GM18508 (cell line): ENCODE data around the gene AGER.
"Not testable (repeated sequence)": the region's sequence is repeated elsewhere in the genome, so short reads cannot be mapped to it uniquely, and the experiment has no call there.

Source experiments
- ATAC-seq: cut with Tn5 transposase; IDR thresholded peaks from one replicate; pipeline ENCODE4 v1.9.1; 2021; ENCODE audit warnings: moderate number of reproducible peaks; ENCODE audit not compliant: insufficient read depth, unreplicated experiment

The AGER gene

DNA sequence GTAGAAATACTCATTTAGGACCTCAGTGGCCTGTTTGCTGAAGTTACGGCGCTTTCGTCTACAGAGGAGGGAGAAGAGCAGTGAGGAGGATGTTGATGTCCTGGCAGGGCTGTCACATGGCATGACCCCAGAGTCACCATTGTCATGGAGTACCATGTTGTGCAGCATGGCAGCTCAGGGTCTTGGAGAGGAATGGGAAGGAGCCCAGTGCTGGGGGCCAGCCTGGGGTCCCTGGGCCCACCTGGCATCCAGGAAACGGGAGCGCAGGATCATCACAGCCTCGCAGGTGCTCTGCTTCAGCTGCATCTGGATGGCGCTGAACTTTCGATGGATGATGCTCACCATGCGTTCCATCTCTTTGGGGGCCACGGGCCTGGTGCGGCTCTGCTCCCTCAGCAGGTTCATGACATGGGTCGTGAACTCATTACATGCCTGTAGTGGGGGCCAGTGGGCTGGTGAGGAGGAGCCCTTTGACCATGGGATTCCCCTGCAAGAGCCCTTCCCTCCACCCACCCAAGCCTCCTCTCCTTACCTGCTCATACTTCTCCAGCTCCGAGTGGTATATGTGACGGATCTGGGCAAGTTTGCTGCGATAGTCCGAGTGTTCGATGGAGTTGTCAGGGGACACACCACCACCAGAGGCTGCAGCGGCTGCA lies 3.8 kb upstream of the AGER start:
- ATAC-seq, result not testable (repeated sequence)

DNA sequence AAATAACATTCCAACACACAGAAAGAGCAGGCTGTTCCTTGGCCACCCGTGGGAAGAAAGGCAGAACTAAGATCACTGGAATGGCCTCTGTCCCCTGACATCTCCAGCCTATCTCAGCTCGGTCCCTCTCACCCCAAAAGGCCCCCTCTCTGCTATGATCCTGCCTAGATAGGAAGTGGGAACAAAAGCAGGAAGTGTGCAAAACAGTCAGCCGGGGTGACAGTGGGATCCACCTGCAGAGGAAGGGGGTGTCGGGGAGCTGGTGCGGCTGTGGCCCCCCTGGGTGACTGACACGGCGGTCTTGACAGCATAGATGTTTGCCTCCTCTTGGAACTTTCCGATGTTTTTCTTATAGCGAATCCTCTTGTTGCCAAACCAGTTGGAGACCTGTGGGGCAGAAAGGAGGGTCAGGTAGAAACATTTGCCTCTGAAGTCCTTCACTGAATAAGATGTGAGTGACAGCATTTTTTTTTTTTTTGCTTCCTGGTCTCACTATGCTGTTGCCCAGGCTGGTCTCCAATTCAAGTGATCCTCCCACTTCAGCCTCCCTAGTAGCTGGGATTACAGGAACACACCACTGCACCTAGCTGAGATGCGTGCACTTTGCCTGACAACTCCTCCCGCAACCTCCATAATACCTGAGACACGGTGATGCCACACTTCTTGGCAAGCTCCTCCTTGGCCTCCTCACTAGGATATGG lies 3.1 kb upstream of the AGER start:
- no peak for ATAC-seq

DNA sequence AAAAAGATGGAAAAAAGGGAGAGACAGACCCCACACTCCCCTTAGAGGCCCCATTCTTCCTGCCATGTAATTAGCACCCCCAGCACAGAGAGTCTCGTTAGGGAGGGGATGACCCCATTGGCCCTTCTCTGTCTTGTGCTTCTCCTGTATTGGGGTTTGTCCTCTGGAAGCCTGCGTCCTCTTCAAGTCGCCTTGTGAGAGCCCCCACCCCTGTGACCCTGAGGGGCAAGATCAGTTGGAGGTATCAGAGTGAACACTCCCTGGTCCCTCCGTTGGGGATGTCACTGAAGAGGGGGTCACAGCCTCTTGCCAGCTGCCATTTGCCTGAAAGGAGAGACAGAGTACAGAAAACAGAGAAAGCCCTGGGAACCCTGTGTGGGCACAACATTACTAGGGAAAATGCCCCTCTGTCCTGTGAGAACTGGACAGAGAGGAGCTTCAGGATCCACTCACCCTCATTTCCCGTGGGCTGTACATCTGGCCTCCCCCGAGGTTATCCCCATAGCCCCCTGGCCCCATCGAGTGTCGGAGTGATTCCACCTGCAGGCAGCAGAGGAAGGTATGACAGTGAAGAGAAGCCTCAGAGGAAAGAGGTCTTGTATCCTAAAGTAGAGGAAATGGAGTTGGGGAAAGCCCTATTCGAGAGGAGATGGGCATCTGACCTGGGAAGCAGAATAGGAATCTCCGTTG lies 2.2 kb upstream of the AGER start:
- not testable (repeated sequence) for ATAC-seq

DNA sequence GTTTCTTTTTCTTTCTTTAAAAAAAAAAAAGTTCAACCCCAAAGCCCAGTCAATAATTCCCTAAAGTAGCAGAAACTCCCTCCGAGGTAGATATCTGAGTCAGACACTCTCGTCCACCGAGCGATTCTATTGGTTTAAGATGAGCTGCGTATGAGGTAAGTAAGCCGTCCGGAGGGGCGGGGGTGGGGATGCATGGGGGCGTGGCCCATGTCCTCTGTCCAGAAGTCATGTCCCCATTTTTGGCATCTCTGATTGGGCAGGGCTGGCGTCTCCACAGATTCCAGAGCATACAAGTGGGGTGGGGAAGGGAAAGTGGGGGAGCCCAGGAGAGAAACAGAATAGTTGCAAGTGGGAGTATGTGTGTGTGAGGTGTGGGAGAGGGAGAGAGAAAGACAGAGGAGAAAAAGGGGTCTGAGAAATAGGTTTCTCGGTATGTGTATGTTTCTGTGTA lies 1.7 kb upstream of the AGER start:
- not testable (repeated sequence) for ATAC-seq

DNA sequence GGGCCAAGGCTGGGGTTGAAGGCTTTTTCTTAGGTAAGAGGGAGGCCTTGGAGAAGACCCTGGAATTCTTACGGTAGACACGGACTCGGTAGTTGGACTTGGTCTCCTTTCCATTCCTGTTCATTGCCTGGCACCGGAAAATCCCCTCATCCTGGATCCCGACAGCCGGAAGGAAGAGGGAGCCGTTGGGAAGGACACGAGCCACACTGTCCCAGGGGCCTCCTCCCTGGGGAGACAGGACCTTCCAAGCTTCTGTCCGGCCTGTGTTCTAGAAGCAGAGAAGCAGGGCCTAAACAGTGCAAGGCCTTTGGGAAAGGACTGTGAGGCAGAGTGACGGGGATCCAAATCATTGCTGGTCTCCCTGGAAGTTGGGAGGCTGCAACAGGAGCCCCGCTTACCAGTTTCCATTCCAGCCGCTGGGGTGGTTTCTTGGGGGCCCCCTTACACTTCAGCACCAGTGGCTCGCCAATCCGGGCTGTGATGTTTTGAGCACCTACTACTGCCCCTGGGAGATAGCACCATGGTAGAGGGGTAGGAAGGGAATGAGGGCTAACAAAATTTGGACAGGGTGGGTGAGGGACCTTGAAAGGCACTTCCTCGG lies 470 bp downstream of the AGER start:
- no peak for ATAC-seq

DNA sequence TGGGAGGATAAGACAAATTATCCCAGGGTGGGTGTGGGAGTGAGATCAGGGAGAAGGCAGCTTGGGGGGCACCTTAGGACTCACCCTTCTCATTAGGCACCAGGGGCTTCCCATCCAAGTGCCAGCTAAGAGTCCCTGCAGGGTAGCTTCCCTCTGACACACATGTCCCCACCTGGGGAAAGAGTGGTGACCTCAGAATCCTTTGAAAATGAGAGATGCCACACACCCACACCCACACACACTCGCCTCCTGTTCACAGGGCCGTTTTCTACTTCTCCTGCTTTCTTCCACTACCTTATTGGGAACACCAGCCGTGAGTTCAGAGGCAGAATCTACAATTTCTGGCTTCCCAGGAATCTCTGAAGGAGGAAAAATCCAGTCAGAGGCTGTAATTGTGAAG lies 1.0 kb downstream of the AGER start:
- no peak for ATAC-seq

DNA sequence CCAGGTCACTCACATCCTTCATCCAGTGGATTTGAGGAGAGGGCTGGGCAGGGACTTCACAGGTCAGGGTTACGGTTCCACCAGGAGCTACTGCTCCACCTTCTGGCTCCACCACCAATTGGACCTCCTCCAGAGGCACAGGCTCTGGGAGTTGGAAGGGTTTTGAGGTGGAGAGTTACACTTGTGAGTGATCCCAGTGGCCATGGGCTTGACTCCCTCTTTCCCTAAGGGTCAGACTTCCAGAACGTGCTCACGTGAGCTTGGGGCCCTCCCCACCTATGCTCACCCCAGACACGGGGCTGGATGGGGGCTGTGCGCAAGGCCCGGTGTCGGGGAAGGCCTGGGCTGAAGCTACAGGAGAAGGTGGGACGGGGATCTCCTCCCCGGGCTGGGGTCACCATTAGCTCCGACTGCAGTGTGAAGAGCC lies 1.5 kb downstream of the AGER start:
- ATAC-seq, result no peak

DNA sequence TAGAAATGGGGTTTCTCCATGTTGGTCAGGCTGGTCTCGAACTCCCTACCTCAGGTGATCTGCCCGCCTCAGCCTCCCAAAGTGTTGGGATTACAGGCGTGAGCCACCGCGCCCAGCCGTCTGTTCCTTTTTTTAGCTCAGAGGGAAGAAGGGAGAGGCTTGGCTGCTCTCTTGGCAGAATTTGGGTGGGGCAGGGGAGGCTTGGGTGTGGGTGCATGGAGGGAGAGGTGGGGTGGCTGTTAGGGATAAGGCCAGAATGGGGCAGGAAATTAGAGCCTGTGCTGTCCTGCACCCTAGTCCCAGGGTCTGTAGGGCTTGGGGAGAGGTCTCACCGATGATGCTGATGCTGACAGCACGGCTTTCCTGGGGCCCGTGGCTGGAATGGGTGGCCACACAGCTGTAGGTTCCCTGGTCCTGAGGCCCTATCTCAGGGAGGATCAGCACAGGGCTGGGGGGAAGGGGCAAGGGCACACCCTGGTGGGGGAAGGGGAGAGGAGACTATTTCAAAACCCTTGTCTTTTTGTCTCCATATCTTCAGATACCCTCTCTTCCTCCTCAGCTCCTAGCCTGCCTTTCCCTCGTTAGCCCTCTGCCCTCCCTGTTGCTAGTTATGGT lies 2.0 kb downstream of the AGER start:
- no peak for ATAC-seq

DNA sequence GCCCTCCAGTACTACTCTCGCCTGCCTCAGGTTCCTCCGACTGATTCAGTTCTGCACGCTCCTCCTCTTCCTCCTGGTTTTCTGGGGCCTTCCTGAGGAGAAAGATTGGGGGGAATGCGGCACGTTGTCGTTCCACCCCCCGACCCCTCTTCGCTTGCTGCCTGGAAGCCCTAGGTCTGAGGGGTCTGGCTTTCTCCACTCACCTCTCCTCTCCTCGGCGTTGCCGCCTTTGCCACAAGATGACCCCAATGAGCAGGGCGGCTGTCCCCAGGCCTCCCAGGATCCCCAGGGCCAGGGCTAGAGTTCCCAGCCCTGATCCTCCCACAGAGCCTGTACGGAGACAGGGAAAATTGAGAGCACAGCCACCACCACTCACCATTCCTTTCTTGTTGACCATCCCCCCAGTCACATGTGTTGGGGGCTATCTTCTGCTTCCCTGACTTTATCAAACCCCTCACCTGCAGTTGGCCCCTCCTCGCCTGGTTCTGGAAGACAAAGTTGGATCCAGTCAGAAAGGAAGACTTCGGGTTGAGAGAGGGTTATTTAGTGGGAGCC lies 2.8 kb downstream of the AGER start:
- no peak for ATAC-seq

DNA sequence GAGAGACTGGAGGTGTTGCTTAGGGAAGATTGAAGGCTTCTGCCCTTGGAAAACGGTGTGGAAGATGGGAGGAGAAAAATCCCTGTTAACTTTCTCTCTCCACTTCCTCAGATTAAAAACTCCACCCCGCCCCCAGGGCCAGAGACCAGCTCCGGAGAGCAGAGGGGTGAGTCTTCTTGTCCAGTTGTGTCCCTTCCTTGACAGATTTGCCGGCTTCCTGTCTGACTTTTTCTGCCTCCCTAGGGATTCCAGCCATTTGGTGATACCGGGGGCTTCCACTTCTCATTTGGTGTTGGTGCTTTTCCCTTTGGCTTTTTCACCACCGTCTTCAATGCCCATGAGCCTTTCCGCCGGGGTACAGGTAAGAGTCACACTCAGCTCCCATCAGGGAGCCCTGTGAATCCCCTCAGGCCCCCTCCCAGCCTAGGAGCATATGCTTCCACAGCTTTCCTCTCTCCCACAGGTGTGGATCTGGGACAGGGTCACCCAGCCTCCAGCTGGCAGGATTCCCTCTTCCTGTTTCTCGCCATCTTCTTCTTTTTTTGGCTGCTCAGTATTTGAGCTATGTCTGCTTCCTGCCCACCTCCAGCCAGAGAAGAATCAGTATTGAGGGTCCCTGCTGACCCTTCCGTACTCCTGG lies 4.2 kb downstream of the AGER start:
- no peak for ATAC-seq

DNA sequence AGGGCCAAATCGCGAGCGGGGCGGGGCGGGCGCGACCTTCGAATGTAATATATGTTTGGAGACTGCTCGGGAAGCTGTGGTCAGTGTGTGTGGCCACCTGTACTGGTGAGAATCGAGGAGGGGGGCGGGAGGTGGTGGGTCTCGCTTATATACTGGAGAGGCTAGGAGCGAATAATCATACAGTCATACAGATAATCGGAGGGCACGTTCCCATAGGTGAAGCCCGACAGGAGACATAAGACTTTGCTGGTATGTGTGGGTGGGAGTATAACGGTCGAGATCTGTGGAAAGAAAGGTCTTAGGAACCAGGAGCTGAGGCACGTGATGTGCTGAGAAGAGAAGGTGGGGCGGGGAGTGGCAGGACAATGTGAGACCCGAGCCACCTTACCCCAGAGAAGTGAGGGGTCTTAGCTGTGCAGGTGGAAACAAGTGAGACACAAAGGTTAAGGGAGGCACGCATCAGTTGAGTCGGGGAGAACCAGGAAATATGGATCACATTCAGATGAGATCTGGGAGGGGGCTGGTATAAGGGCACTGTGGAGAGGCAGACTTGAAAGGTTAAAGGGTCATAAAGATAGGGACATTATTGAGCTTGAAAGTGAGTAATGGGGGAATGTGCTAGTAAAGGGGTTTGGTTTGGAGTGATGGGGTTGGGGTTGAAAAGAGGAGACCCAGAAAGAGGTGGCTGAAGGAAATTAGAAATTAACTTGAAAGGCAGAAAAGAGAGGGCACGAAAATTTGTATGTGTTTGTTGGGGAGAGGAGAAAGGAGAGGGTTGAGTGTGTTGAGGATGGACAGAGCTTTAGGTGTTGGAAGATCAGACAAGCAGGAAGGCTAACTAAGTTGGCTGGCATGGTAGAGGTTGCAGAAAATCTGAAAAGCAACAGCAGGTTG lies 5.3 kb downstream of the AGER start:
- no peak for ATAC-seq

DNA sequence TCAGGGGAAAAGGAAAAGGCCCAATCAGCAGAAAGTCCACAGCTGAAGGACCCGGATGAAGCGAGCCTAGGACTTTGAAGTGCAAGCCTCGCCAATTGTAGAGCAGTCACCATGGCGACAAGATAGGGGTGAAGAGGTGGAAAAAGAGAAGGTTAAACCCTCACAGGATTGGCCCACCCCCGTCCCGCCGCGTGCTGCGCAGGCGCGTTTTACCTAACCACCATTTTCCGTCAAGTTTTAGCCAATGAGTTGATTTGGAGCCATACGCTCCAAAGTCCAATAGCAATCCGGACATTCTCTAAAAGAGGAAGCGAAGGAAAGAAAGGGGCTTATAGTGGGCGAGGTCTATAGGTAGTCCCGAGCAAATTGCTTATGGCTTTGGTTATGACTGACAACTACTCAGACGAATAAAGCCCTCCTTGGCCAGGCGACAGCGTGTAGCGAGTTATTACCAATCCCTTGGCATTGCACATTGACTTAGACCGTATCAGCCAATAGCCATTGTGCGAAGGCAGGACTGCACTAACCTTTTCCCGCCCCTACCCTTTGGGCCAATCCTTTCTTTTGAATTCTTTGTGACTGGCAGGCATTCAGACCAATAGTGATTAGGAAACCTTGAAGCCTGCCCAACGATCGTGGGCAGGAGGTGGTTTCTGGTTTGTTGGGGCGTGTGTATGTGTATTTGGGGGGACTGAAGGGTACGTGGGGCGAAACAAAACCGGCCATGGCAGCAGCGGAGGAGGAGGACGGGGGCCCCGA lies 6.1 kb downstream of the AGER start, which contains the start of gene RNF5:
TSS of gene RNF5 (plus strand) at position 618 of the 759 bp plus-strand sequence. CDS start at position 725, 107 bp downstream.
- ATAC-seq, result peak; percentile 83

DNA sequence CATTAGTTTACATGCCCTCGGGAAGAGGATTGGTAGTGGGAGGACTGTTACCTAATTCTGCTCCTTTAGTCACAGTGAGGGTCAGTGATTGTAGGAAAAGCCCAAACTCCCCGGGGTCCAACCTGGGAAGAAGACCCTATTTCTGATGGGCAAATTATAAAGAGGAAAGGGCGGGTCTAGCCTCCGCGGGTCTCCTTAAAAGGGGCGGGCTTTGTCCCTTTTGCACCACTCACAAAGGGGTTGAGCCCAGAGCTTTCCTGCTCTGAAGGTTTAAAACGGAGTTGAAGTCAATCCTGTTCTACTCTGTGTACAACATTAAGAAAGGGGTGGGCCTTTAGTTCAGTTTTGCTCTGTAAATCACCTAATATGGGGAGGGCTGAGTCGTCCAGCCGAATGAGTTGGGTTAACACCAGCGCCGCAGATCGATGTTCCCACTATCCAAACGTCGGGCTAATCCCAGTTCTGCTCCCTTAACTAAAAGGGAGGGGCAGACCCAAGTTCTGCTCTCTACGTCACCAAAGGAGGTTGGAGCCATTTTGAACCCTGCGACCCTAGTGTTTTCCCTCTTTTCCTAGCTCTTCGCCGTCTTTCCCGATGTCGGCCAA lies 6.8 kb downstream of the AGER start:
- ATAC-seq, result no peak

DNA sequence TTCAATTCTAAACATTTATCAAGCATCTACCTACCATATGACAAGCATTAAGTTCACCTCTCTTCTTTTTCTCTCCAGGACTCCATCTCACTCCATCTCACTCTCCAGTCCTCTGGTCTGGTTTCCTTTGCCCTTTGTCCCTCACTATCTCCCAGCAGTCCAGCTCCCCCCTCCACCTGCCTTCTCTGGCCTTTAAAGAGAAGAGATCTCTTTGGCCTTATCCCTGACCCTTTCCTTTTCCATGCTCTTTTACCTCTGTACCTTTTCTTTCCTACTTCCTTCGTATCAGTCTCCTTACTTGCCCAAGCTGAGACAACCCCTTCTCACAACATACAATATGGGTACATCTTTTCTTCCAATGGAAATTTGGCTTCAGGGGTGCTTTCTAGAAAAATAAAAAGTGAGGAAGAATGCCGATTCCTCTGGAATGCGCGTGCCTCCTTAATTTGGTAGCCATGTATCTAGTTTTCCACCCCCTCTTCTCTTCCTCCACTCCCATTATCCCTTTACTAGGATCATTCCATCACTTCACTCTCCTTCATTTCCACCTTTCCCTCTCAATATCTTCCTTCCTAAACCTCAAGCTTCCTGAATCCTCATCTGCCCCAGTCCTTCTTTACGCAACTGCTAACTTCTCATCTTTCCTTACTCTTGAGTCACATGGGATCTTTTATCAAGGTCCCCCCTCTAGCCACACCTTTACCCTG lies 7.4 kb downstream of the AGER start:
- ATAC-seq, result no peak

DNA sequence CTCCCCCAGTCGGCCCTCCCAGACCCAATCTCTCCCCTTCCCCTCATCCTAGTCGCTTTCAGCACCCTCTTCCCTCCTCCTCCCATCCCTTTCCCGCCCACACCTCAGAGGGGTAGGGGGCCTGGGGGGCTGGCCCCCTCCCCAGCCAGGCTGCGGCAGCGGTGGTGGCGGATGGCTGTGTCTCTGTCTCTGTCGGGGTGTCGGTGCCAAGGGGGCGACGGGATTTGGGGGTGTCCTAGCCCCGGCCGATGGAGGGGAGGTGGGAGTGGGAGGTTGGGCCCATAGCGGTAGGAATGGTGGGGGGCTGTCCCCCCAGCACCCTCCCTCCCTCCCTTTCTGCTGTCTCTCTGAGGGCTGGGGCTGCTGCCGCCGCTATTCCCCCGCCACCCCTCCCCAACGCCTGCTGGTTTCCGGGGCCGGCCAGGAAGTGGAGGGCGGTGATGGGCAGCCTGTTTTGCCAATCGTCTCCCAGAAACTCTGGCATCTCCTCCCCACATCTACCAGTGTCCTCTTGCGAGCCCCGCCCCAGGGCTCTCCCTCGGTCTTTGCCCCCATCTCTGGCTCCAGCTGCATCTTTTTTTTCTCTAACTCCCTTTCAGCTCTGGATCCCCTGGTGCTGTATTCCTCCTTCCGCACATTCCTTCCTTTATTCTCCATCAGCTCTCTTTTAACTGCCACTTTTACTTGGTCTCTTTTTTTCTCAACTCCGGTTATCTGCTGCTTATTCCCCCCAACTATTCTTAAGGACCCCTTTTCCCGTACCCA lies 8.2 kb downstream of the AGER start, which contains the start of gene AGPAT1:
TSS of gene AGPAT1 (minus strand) at position 374 of the 765 bp plus-strand sequence. CDS start 4,588 bp downstream, outside the sequence.
- ATAC-seq, result no peak

DNA sequence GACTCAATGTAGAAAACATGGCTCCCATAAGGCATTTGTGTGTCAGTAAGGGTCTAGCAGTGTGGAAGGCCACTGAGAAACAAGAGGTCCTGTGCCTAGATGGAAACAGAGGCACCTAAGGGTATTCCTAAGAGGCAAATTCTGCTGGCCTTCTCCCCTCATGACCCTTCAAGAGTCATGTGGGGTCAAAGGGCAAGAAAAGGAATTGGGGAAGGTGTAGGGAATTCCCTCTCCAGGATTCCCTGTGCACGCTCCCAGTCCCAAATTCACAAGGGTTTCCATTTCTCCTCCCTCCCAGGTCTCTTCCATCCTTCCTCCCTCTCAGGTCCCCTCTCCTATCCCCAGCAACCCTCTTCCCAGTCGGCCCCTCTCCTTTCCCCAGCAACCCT lies 8.7 kb downstream of the AGER start:
- no peak for ATAC-seq
